HFF-Myc (cell line): ENCODE data around the gene PDE9A.

ENCODE experiments used
- DNase-seq: peaks from one replicate; pipeline ENCODE4 v3.0.0-alpha.2; 2011; ENCODE audit warnings: low read depth; ENCODE audit errors: extremely low read depth
- H3K4me3 ChIP-seq: replicated peaks from 2 replicates; pipeline ENCODE4 v1.5.1; 2011; ENCODE audit warnings: low read depth, mild to moderate bottlenecking, control low read depth, low read length
- TF ChIP-seq, protein P1 (sequence below): IDR thresholded peaks from 2 replicates; pipeline ENCODE4 v1.5.1; 2012; ENCODE audit warnings: mild to moderate bottlenecking, low read depth, low read length, control low read depth; ENCODE audit errors: missing control alignments

PDE9A gene

DNA sequence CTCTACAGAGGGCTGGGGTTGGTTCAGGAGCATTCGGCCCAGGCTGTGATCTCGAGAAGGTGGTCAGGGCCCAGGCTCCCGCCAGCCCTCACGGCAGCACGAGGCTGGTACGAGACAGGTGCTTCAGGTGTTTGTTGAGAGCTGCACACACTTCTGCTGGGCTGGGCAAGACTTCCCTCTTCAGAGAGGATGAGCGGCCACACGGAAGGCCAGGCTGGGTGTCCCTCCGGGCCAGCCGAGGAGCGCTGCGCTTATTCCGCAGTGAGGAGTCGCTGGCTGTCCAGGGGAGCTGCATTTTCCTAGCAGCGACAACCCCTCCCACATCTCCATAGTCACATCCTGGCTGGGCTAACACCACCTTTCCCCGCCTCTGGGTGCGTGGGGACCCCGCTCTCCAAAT, 50.5 kb downstream of the PDE9A start:
- DNase-seq: no peak
- TF ChIP-seq, protein P1, sequence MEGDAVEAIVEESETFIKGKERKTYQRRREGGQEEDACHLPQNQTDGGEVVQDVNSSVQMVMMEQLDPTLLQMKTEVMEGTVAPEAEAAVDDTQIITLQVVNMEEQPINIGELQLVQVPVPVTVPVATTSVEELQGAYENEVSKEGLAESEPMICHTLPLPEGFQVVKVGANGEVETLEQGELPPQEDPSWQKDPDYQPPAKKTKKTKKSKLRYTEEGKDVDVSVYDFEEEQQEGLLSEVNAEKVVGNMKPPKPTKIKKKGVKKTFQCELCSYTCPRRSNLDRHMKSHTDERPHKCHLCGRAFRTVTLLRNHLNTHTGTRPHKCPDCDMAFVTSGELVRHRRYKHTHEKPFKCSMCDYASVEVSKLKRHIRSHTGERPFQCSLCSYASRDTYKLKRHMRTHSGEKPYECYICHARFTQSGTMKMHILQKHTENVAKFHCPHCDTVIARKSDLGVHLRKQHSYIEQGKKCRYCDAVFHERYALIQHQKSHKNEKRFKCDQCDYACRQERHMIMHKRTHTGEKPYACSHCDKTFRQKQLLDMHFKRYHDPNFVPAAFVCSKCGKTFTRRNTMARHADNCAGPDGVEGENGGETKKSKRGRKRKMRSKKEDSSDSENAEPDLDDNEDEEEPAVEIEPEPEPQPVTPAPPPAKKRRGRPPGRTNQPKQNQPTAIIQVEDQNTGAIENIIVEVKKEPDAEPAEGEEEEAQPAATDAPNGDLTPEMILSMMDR: no peak
- H3K4me3 ChIP-seq: no peak overlapping the region

DNA sequence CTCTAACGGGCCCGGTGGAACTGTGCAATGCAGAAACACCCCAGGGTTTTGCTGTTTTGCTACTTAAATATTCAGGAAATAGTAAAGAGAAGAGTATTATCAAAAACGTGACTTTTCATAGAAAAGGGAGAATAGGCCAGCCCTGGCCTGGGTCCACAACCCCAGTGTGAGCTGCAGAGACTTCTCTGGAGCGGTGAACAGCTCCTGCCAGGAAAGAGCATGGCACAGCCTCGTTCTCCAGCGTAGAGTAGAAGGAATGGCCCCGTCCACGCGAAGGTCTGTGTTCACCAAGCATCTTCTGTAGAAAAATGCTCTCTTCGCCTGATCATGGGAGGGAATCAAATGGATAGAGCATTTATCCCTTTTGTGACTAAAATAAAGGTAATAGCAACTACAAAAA, 51.4 kb downstream of the PDE9A start:
- no peak for DNase-seq
- TF ChIP-seq, protein P1: no peak
- H3K4me3 ChIP-seq: no peak overlapping the region

DNA sequence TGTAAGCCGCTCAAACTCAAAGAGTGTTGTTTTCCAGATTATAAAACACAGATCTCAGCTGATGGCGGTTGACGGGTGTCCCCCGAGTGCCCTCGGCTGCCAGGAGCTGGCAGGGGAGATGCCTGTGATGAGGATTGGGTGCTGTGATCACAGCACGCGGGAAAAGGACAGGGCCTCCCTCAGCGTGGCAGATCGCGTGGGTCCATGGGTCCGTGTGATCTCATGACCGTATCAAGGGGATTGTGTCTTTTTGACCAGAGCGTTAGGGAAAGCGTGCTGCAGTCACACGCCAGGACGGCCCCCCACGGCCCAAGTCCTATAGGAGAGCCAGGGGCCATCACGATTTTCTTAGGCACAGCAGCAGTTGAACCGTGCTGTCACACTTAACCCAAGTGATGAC, 51.9 kb downstream of the PDE9A start:
- TF ChIP-seq, protein P1: no peak
- H3K4me3 ChIP-seq: no peak overlapping the region
- DNase-seq: no peak

DNA sequence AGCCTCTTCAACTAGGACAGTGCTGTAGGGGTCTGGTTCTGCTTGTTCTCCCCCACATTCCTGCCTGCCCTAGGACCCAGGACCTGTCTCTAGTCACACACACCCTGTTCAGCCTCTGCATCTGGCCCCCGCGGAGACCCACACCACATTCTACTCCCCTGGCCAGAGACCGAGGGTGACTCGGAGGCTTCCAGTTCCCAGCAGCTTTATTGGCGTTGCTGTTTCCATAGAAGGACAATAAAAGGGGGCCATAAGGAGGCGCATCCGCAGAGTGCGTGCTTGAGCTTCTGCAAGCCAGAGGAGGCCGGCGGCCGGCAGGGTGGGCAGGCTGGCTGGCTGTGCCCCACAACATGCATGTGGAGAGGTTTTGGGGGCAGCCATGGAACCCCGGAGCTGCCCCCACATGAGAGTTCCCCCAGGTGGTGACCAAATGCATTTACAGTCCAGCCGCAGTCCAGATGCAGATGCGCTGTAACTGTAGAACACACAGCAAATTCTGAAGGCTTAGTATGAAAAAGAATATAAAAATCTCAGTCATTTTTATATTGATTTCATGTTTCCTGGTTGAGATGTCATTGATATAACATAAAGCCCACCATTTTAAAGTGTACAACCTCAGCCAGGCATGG, 52.4 kb downstream of the PDE9A start:
- DNase-seq: no peak
- H3K4me3 ChIP-seq: no peak overlapping the region
- TF ChIP-seq, protein P1: peak; percentile 2

DNA sequence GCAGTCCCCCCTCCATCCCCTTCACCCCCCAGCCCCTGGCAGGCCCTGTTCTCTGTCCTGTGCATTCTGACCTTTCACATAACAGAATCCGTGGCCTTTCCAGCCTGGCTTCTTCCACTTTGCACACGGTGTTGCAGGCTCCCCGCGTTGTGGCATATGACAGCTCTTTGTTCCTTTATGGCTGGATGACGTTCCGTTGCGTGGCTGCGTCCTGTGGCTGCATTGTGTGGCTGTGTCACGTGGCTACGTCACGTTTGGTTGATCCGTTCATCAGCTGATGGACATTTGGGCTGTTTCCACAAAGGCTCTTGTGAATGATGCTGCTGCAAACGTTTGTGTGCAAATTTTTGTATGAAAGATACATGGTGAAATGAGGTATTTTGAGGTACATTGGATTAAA, 53.3 kb downstream of the PDE9A start:
- no peak overlapping the region for H3K4me3 ChIP-seq
- TF ChIP-seq, protein P1: no peak
- DNase-seq: no peak

DNA sequence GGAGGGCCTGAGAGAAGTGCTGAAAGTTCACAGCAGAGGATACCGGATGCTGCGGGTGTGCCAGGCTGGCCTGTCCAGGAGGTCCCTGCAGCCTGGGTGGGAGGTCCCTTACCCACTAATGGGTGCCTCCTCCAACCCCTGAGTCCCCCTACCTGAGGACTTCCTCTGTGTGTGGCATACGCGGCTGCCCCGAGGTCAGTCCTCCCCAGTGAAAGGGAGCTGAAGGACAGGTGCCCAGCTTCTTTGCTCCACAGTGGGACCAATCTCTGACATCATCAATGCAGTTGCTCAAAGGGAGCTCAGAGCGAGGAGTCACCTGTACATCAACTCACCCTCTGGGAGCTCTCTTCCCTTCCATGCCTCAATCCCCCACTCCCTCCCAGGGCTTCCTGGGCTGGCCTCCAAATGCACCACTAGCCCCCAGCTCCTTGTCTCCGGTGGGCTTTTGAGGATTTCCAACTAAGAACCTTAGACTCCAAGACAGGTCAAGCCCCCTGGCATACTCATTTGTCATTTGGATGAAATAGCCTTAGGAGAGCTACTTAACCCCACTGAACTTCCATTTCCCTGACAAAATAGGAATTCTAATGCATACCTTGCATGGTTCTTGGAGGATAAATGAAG, 53.9 kb downstream of the PDE9A start:
- H3K4me3 ChIP-seq: no peak overlapping the region
- DNase-seq: no peak
- TF ChIP-seq, protein P1: no peak
